SK-N-SH treated with all-trans-retinoic acid at 6 μM for 48 hours (cell line): ENCODE measurements around the gene UGT2B7.

Experiments used
- RARB ChIP-seq: fragments of 250-450 bp; sonication (Bioruptor Pico); IDR thresholded peaks from 2 replicates; pipeline ENCODE4 v1.8.0; 2021; ENCODE audit warnings: mild to moderate bottlenecking, moderate library complexity
- ZFP30 ChIP-seq: fragments of 450-650 bp; formaldehyde crosslinking; IDR thresholded peaks from 2 replicates; pipeline ENCODE4 v1.5.0; 2022; ENCODE audit warnings: mild to moderate bottlenecking, moderate library complexity
- ZNF70 ChIP-seq: fragments of 450-650 bp; formaldehyde crosslinking; IDR thresholded peaks from 2 replicates; pipeline ENCODE4 v1.5.0; 2020; ENCODE audit warnings: mild to moderate bottlenecking, moderate library complexity
- TF ChIP-seq, protein P1 (sequence below): fragments of 250-450 bp; sonication (Bioruptor Pico); IDR thresholded peaks from 2 replicates; pipeline ENCODE4 v1.5.1; 2020; ENCODE audit warnings: low read depth, mild to moderate bottlenecking, moderate library complexity
- TF ChIP-seq, protein P2 (sequence below): fragments of 250-450 bp; sonication (Bioruptor Pico); IDR thresholded peaks from 2 replicates; pipeline ENCODE4 v1.8.0; 2020; ENCODE audit warnings: mild to moderate bottlenecking, moderate library complexity, borderline replicate concordance
- TF ChIP-seq, protein P3 (sequence below): fragments of 250-450 bp; sonication (Bioruptor Pico); IDR thresholded peaks from 2 replicates; pipeline ENCODE4 v1.5.1; 2021; ENCODE audit warnings: mild to moderate bottlenecking, moderate library complexity

DNA sequence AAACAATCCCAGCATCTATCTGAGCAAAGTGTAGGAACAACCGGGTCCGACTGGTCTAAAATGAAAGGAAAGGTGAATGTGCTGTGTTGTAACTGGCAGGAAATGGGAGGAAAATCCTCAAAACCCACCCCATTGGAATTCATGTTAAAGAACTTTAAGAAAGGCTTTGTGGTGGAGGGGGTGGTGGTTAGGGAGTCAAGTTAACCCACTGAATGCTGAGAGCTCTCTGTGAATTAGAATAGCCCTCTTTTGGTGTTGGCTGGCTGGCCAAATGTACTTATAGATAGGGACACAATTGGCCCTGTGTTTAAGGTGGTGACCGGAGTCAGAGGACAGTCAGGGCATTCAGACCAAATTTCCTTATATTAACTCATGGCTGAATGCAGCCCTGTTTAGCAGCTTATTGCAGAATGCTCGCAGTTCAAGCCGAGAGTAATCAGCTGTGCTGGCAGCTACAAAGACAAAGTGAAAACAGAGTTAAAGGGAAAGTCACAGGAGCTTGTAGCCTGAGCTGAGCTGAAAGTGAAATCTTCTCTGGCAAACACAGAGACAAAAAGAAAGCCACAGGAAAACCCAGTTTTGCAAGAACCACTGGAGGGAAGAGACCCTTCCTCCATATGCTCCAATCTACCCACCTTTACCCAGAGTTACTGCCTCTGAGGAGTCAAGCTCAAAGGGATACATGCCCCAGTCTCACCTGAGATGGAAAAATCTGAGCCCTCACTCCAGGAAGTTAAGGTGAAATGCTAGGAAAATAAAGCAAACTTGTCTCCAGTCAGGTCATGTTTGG is 38.5 kb upstream of the UGT2B7 start:
- TF ChIP-seq, protein P1, sequence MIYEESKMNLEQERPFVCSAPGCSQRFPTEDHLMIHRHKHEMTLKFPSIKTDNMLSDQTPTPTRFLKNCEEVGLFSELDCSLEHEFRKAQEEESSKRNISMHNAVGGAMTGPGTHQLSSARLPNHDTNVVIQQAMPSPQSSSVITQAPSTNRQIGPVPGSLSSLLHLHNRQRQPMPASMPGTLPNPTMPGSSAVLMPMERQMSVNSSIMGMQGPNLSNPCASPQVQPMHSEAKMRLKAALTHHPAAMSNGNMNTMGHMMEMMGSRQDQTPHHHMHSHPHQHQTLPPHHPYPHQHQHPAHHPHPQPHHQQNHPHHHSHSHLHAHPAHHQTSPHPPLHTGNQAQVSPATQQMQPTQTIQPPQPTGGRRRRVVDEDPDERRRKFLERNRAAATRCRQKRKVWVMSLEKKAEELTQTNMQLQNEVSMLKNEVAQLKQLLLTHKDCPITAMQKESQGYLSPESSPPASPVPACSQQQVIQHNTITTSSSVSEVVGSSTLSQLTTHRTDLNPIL = no peak
- TF ChIP-seq RARB (CRISPR knock-in tag) = no peak
- TF ChIP-seq, protein P2, sequence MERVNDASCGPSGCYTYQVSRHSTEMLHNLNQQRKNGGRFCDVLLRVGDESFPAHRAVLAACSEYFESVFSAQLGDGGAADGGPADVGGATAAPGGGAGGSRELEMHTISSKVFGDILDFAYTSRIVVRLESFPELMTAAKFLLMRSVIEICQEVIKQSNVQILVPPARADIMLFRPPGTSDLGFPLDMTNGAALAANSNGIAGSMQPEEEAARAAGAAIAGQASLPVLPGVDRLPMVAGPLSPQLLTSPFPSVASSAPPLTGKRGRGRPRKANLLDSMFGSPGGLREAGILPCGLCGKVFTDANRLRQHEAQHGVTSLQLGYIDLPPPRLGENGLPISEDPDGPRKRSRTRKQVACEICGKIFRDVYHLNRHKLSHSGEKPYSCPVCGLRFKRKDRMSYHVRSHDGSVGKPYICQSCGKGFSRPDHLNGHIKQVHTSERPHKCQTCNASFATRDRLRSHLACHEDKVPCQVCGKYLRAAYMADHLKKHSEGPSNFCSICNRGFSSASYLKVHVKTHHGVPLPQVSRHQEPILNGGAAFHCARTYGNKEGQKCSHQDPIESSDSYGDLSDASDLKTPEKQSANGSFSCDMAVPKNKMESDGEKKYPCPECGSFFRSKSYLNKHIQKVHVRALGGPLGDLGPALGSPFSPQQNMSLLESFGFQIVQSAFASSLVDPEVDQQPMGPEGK (CRISPR knock-in tag) = no peak
- TF ChIP-seq, protein P3, sequence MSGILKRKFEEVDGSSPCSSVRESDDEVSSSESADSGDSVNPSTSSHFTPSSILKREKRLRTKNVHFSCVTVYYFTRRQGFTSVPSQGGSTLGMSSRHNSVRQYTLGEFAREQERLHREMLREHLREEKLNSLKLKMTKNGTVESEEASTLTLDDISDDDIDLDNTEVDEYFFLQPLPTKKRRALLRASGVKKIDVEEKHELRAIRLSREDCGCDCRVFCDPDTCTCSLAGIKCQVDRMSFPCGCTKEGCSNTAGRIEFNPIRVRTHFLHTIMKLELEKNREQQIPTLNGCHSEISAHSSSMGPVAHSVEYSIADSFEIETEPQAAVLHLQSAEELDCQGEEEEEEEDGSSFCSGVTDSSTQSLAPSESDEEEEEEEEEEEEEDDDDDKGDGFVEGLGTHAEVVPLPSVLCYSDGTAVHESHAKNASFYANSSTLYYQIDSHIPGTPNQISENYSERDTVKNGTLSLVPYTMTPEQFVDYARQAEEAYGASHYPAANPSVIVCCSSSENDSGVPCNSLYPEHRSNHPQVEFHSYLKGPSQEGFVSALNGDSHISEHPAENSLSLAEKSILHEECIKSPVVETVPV (CRISPR knock-in tag) = no peak
- TF ChIP-seq ZFP30 = no peak
- no peak for TF ChIP-seq ZNF70
